DMS 273 (cell line): Measurements from ENCODE around the gene DGCR6.
"Not testable (repeated sequence)": the region's sequence is repeated elsewhere in the genome, so short reads cannot be mapped to it uniquely, and the experiment has no call there.

ENCODE experiments used
- DNase-seq: peaks from one replicate; lab custom pipeline; 2025; ENCODE audit not compliant: unreplicated experiment; lab: John Stamatoyannopoulos, UW

Gene DGCR6

DNA sequence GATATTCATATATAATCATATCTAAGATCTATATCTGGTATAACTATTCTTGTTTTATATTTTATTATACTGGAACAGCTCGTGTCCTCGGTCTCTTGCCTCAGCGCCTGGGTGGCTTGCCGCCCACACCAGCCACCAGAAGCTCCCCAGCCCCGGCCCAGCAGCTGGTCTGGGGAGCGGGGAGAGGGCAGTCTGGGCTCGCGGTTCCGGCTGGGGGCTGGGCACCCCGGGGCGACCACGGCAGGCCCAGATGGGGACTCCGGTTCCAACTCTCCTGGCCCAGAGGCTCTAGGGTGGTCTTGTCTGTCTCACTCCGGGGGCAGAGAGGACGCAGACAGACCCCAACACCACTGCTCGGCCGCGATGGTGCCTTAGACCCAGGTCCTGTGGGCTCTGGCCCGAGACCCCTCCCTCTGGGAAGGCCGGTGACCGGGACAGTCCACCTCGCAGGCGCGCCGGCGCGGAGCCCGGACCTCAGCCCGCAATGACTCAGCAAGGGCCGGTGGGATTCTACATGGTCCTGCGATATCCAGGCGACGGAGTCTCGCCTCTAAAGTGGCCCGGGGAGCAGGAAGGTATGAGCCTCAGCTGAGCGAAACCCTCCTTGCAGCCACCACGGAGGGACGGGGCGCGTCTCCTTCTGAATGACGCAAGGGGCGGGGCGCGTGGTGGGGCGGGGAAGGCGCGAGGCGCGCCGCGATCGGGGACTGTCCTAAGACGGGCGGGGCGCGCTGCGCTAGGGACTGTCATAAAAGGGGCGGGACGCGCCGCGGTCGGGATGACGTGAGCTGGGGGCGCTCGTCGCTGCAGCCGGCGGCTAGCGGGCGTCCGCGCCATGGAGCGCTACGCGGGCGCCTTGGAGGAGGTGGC is at the start of gene DGCR6:
Gene DGCR6, plus strand, starts transcription at position 781 of the 870 bp plus-strand sequence. Its CDS starts 55 bp downstream, at position 836.
- DNase-seq: no peak

DNA sequence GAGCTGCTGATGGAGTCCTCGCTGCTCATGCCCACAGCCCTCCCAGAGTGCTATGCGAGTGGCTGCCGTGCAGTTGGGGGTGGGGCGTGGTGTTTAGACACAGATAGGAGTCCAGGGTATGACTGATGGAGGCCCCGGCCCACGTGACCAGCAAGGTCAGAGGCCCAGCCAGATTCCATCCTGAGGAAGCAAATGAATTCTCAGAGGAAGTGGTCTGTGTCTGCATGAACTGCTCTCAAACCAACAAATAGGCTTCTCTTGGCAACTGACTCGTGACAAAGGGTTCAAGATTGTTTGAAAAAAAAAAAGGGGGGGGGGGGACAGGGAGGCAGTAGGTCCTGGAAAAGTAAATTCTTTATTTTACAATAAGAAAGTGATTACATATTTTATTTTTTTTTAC is 46.8 kb upstream of the DGCR6 start:
- not testable (repeated sequence) for DNase-seq

DNA sequence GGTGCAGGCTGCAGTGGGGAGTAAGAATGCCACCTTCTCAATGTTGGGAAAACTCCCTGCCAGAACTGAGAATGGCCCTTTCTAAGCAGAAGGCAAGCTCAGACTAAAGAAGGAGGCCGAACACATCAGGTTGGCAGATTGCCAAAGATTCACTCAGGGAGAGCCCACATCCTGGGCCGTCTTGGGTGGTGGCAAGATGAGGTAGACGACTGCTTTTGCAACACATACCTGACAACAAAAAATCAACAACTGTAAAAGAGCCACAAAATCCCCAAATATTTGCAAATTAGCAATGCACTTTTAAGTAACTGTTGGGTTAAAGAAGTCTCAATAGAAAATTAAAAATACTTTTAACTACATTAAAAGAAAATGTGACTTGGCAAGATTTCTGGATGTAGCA is 24.9 kb upstream of the DGCR6 start:
- DNase-seq: not testable (repeated sequence)

DNA sequence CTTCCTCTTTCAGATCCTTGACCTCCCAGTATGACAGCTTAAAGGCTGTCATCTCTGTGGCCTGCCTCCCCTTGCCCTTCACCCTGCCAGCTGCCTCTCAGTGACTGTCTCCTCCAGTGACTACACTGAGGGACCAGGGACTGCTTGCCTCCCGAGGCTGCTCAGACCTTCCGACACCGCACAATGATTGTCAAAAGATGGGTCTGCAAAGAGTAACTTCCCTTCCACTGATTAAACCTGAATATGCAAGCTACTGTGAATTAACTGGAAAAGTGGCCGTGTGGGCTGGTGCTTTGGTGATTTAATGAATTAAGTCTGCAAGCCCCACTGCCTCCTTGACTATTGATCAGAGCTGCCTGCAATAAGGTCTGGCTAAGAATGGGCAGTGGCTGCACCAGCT is 21.7 kb upstream of the DGCR6 start:
- DNase-seq: not testable (repeated sequence)

DNA sequence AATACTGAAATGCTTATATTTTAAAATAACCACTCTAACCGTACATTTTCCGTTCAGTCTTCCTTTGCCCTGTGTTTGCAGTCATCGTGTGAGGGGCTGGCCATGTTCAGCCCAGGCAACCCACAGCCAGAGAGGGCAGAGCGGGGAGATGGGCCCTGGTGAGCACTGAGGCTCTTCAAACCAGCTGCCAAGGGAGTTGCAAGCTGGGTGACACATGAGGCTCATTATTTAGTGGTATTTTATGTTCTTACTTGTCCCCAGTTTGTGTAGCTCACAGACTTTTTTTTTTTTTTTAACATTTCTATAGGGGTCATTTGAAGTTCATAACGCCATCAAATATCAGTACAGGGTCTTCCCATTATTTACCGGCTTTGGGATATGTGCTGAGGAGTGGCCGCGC is 18.0 kb upstream of the DGCR6 start:
- no peak for DNase-seq

DNA sequence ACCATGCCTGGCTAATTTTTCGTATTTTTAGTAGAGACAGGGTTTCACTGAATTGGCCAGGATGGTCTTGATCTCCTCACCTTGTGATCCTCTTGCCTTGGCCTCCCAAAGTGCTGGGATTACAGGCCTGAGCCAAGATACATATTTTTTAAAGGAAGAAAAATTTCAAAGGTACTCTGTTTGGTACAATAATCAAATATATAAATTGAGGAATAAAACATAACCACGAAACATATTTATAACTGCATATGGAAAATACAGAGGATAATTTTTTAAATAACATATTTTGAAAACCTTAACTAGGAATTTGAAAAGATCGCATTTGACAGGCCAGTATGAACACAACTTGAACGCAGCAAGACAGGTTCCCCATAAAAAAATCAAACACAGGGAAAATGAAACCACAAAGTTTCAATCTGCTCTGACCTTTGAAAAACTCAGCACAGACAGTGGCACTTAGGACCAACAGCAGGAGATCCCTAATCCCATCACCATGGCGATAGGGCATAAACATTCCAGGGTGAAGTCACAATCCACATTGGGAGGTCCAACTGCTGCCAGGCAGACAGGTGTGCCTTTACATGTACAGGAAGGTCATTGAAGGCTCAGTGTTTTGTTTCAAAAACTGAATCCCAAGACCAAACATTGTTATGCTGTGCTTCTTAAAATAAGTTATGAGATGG is 15.5 kb upstream of the DGCR6 start:
- not testable (repeated sequence) for DNase-seq

DNA sequence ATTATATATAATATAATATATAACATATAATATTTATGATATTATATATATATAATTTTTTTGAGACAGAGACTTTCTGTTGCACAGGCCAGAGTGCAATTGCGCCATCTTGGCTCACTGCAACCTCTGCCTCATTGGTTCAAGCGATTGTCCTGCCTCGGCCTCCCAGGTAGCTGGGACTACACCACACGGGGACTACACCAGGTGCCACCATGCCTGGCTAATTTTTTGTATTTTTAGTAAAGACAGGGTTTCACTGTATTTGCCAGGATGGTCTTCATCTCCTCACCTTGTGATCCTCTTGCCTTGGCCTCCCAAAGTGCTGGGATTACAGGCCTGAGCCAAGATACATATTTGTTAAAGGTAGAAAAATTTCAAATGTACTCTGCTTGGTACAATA is 12.3 kb upstream of the DGCR6 start:
- not testable (repeated sequence) for DNase-seq

DNA sequence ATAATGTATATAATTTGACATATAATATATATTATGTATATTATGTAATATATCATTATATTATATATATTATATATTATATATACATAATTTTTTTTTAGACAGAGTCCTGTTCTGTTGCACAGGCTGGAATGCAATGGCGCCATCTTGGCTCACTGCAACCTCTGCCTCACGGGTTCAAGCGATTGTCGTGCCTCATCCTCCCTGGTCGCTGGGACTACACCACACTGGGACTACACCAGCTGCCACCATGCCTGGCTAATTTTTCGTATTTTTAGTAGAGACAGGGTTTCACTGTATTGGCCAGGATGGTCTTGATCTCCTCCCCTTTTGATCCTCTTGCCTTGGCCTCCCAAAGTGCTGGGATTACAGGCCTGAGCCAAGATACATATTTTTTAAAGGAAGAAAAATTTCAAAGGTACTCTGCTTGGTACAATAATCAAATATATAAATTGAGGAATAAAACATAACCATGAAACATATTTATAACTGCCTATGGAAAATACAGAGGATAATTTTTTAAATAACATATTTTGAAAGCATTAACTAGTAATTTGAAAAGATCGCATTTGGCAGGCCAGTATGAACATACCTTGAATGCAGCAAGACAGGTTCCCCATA is 10.0 kb upstream of the DGCR6 start:
- not testable (repeated sequence) for DNase-seq

DNA sequence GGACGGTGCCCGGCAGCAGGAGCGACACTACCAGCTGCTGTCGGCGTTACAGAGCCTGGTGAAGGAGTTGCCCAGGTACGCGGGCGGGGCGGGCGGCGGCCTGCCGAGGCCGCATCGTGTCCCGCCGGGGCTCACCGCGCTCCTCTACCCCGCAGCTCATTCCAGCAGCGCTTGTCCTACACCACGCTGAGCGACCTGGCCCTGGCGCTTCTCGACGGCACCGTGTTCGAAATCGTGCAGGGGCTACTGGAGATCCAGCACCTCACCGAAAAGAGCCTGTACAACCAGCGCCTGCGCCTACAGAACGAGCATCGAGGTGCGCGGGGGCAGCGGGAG is 258 bp downstream of the DGCR6 start:
- DNase-seq: not testable (repeated sequence)

DNA sequence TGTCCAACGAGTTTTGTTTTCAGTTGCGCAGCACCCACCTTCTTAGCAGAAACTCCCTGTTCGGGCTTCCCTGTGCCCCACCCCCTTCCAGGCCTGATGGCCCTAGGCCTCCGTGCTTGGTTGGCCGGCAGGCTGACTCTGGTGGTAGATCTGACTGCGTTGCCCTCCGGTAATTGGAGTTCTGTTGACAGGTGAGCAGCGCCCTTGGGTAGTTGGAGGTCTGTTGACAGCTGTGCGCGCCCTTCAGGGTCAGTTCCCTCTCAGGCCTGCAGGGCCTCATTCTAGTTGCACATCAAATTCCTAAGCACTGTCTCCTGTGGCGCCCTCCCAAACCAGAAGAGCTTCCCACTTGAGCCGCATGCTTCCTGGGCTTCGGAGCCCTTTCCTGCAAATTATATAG is 776 bp downstream of the DGCR6 start:
- DNase-seq: no peak

DNA sequence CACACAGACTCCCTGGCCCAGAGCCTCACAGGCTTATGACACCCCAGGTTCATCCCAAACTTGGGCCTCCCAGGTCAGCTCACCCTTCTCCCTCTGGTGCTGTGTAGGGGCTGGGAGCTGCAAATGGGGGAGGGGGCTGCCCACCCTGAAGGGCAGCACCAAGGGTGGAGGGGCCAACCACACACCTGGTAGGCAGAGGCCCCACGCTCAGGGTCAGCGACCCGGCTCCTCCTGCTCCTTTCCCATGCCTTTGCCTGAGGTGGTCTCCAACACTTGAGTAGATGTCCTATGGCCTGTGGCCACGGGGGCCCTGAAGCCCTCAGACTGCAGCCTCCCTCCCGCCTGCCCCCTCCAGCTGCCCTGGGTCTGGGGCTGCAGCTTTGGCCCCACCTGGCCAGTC is 3.4 kb downstream of the DGCR6 start:
- no peak for DNase-seq

DNA sequence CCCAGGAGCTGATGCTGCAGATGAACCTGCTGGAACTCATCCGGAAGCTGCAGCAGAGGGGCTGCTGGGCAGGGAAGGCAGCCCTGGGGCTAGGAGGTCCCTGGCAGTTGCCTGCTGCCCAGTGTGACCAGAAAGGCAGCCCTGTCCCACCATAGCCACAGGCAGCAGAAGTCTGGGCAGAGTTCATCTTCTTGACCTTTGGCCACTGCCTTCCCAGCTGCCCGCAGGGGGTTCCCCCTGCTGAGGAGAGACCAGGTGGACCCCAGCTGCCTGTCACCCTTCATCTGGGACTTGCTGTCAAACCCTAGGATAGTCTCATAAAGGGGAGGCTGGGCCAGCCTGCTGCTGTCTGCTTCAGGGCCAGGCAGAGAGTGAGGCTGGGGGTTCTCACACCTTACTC is 5.4 kb downstream of the DGCR6 start:
- DNase-seq: not testable (repeated sequence)

DNA sequence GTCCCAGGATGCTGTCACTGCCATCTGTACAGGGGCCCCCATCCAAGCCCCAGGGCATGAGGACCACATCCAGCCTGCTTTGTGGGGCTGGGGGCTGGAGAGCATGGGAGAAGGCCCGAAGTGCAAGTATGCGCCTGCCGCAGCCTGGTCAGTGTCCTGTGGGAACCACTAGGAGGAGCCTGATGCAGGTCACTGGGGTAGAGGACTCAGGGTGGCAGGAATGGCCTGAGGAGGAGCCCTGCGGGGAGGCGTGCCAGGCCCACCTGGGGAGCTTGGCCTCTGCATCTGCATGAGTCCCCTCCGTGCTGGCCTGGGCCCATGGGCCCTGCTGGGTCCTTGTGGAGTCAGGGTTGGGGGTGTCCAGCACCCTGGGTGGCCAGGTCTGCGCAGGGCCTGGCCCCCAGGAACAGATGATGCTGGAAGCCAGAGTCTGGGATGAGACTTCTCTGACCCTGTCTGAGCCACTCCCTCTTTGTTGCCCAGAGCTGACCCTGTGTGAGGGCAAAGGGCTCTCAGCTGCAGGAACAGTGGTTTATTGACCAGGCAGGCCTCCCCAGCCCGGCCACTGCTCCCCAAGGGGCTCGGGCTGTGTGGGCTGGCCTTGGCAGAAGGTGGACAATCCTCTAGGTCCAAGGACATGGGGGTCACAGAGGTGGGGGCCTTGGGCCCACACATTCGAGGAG is 6.3 kb downstream of the DGCR6 start:
- DNase-seq: not testable (repeated sequence)

DNA sequence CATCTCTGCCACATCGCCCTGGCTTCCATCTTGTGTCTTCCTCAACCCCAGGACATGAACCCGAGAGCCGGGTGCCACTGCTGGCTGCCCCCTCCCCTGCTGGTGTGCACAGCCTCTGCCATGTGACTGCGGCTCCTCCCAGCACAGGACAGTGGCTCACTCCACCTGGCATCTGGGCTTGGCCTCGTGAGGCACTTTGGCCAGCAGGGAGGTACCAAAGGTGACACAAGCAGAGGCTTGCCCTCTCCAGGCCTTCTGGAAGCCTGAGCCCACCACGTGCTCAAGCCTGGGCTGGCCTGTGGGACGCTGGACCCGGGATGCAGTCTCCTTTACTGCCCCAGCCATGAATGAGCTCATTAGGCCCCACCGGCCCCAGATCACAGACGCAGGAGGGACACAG is 8.4 kb downstream of the DGCR6 start:
- DNase-seq: not testable (repeated sequence)

DNA sequence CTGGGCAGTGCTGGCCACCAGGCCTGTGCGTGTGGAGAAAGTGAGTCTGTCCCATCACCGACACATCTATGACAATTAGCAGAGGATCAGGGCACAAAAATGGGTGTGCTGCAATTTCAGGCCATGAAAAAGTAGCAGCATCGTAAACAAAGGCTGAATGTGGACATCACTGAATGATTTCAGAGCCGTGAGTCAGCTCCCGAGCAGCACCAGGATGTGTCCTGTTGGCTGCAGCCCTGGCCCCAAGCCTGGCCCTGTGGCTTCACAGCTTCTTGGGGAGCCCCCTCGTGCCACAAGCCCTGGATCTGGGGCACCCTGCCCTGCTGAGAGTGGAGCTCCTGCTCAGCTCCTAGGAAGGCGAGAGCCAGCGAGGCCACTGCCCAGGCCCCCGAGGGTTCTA is 9.4 kb downstream of the DGCR6 start:
- not testable (repeated sequence) for DNase-seq

DNA sequence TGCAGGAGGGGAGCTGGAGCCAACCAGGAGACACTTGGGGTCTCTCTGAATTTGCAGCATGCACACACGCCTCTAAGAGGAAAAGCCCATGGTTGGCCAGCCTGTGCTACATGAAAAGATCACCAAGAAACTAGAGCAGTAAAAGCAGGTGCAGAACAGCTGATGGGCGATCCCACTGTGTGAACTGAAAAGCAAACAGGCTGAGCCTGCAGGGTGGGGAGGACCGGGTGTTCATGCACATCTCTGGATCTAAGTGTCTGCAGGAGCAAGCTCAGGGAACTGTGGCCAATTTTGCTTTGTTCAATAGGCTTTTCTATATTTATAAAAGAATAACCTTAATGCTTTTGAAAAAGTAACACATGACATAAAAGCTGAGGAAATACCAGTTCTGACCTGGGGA is 11.7 kb downstream of the DGCR6 start:
- not testable (repeated sequence) for DNase-seq

DNA sequence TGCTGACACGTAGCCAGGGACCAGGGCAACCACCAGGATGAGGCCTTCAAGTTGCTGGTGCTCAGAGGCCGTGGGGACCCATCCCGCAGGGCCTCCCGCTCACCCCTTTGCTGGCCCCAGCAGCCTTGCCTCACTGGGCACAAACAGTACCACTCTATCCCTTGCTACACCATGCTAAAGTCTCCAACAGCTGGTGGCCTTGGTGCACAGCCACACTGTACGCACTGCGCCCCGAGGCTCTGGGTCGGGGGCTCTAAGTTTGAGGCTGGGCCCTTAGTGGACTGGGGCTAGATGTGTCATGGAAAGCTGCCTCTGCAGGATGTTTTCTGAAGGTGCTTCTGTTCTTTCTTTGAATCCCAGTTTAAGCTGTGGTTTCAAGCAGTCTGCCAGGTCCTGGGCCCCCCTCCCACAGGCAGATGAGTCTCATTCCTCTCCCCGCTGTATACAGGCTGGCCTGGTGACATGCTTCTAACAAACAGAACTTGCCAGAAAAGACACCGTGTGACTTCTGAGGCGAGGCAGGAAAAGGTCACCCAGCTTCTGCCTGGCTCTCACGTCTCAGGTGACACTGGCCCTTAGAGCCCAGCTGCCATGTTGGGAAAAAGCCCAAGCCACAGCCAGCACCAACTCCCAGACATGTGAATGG is 14.3 kb downstream of the DGCR6 start:
- DNase-seq: not testable (repeated sequence)

DNA sequence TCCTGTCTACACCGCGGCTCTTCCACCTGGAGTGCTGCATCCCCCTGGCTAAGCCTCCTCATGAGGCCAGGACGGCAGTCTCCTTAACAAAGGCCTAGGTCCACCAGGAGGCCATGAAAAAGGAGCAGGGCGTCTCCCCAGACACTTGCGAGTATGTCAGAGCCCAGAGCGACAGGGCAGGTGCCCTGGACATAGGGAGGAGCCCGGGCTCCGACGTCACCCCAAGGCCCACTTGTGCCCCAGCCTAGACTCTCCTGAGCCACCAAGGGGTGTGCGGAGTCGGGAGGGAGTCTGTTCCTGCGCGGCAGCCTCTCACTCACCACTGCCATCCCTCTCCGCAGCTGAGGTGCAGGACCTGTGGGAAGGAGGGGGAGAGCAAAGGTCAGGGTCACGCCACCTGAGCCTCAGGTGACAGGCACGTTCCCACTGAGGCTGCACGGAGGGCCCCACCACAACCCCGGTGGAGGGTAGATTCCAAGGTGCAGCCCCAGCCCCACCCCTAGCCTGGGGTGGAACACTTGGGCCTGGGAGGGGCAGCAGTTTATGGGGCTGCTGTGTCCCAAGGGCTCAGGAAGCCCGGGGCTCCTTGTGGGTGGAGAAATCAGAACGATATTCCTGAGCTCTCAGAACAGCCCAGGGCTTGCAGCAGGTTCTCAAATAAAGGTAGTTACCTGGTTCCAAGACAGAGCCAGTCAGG is 19.4 kb downstream of the DGCR6 start:
- DNase-seq: no peak

DNA sequence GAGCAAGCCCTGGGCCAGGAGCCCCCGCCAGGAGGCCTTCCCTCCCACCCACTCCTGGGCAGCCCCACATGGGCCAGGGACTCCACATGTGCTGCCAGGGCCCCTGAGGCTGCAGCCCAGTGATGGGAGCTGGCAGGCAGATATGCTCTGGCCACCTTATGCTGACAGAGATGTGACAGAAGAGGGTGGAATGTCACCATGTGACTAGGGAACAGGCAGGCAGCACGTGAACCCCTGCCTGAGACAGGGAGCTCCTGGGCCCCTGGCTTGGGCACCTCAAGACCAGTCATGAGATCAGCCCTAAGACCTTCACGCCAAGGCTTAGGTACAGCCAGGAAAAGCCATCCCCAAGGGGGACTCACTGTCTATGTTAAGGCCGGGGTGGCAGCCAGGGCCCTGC is 20.9 kb downstream of the DGCR6 start:
- DNase-seq: no peak

DNA sequence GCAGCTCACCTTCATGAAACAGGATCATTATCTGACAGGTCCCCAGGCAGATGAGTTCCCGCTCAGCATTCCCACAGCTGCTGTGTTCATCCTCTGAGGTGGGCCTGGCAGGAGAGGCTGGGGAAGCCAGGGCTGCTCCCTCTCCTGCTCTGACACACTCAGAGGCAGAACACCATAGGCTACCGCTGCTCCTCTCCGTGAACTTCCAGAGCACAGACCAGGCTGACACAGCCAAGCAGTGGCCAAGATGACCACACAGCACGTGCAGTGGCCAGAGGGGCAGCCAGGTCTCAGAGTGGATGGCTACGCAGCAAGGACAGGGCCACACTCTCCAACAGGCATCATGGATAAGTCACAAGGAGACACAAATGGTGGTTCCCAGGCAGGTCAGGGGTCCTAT is 21.5 kb downstream of the DGCR6 start:
- no peak for DNase-seq
